ENCODE measurements around the gene DST.

The DST gene

GRCh38 chr6:56642366-56643261 lies at the start of gene DST:
Gene DST (minus strand): TSS chr6:56642889.
- no peak for DNase-seq

GRCh38 chr6:56691814-56692213 lies 49.1 kb upstream of the DST start:
- DNase-seq, result no peak

- no peak for DNase-seq
Measured at GRCh38 chr6:56691286-56691595, 48.6 kb upstream of the DST start.

DNA sequence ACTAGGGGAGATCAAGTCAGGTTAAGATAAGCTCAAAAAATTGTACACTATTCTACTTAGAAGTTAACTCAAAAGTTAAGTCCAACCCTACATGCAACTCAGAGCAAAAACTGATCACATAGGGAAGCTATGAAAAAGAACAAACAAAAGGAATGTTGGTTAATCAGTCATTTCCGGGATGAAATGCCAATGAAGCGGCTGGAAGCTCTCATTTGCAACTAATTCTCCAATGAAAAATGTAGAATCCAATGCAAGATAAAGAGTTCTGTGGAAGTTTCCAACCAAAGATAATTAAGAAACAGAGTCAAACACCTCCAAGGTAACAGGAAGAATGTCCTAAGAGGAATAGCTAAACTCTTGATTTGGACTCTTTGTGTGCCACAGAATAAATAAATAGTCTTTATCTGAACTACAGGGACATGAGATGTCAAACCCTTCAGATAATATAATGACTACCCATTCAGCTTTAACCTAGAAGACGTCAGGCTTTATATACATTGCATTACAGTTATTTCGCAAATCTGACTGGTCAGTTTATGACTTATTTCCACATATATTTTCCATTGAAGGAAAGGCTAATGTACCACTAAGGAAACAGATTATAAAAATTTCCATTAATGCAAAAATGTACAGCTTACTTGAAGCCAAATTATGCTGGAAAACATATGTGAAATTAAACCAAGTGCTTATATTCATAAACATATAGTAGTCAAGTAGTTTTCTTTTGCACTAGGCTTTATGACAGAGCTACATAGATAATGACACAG lies 48.0 kb upstream of the DST start:
- DNase-seq, result no peak

- DNase-seq, result no peak
Measured at GRCh38 chr6:56689663-56690062, 47.0 kb upstream of the DST start.

DNA sequence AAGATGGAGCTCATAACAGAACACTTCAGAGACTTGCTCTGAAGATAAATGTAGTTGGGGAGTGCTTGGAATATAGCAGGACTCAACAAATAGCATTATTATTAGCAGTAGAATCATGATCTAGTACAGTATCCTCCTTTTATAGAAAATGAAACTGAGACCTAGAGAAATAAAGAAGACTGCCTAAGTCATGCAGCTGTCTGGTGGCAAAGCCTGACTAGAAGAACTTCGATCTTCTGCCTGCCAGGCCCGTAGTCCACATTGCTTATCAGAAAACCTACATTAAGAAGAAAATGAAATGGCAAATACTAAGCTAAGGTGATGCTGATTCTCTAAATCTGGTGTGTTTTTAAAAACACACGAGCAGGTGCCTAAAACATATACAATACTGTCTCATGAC lies 46.4 kb upstream of the DST start:
- DNase-seq, result no peak

DNA sequence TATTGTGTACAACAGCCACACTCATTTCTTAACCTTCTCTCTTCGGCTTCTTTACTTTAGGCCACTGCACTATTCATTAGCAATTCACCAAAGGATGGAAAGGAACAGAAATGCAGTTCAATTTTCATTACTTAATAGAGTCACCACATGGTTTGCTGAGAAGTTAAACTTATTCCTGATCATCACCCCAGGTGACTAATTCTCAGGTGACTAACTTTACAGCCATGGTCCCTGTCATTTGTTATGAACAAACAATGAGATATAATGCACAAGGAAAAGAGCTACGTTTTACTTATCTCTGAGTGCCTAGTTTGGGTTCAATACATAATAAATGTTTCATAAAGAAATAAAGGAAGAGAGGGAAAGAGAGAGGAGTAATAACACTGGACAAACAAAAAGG lies 45.8 kb upstream of the DST start:
- no peak for DNase-seq

GRCh38 chr6:56687551-56687950 lies 44.9 kb upstream of the DST start:
- DNase-seq, result no peak

DNA sequence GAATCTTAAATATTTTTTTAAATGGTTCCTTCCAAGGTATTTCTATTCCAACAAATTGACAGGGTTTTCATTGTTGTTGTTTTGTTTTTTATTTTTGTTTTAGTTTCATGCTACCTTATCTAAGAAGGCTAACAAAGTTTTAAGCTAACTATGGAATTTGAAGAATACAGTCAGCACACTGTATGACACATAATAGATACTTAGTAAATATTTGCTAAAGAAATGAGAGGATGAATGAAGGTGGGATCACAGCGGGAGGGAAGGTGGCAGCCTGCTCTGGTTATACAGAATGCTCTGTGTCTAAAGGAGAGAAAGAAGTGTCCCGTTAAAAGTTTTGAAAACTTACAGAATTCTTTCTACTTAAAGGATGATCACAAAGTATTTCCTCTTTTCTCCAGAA lies 43.7 kb upstream of the DST start:
- no peak for DNase-seq

DNA sequence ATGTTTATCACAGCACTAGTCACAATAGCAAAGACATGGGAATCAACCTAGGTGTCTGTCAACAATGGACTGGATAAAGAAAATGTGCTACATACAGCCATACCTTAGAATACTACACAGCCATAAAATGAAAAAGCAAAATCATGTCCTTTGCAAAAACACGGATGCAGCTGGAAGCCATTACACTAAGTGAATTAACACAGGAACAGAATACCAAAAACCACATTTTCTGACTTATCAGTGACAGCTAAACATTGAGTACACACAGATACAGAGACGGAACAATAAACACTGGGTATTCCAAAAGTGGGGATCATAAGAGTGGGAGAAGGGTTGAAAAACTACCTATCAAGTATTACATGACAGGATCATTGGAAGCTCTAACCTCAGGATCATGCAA lies 43.3 kb upstream of the DST start:
- DNase-seq, result no peak

DNA sequence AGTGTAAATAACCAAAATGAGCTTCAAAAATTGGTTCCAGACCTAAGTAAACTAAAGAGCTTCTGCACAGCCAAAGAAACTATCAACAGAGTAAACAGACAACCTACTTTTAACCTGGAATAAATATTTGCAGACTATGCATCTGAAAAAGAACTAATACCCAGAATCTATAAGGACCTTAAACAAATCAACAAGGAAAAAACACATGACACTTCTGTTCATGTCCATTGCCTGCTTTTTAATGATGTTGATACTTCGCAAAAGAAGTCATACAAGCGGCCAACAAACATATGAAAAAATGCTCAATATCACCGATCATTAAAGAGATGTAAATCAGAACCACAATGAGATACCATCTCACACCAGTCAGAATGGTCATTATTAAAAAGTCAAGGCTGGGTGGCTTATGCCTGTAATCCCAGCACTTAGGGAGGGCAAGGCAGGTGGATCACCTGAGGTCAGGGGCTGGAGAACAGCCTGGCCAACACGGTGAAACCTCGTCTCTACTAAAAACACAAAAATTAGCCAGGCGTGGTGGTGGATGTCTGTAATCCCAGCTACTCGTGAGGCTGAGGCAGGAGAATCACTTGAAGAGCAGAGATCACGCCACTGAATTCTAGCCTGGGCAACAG lies 42.5 kb upstream of the DST start:
- DNase-seq, result no peak

DNA sequence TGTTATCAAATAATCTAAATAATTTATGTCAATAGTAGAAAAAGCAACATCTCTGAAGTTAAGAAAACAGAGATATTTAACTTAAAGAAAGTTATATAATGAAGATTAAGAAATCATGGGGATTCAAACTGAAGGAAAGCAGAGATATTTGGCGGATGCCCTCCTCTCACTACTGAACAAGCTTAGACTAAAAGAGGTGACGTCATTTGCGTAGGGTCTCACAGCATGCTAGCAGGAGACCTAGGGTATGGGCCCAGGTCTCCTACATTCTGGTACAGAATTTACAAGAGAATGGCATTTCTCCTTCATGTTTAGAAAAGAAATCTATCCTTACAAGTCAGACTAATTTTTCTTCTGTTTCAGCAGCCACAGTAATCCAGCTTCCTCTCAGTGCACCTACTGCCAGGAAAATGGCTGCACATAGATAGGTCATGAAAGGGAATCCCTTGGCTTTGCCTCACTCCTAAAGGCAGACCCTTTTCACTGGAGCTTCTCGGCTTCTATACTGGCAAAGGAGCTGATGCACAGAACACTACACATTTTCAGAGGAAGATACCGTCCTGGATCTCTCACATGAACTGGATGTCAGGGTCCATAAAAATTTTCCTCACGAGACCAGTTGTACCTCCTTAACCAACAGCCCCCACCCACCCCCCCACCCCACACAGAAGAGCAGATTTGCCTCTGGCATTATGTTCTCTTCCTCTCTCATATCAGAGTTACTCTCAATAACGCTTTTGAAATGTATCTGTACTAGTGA lies 41.8 kb upstream of the DST start:
- no peak for DNase-seq

GRCh38 chr6:56683882-56684281 lies 41.2 kb upstream of the DST start:
- no peak for DNase-seq

DNA sequence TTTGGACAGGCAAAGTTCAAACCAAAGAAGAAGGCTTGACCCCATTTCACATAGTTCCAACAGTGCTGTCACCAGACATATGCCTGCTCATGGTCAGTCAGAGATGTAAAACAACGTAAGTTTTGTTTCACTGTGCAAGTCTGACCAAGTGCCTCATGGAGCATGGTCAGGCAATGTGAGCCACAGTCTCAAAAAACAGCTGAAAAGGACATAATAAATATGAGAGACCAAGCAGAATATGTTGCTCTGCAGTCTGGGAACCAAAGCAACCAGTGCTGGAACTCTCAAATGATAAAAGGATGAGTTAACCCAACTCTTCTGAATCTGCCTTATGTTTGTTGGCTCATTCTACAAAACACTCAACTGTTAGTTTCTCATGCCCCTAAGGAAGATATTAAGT lies 39.9 kb upstream of the DST start:
- DNase-seq, result no peak

GRCh38 chr6:56677559-56677958 lies 34.9 kb upstream of the DST start:
- DNase-seq, result no peak

DNA sequence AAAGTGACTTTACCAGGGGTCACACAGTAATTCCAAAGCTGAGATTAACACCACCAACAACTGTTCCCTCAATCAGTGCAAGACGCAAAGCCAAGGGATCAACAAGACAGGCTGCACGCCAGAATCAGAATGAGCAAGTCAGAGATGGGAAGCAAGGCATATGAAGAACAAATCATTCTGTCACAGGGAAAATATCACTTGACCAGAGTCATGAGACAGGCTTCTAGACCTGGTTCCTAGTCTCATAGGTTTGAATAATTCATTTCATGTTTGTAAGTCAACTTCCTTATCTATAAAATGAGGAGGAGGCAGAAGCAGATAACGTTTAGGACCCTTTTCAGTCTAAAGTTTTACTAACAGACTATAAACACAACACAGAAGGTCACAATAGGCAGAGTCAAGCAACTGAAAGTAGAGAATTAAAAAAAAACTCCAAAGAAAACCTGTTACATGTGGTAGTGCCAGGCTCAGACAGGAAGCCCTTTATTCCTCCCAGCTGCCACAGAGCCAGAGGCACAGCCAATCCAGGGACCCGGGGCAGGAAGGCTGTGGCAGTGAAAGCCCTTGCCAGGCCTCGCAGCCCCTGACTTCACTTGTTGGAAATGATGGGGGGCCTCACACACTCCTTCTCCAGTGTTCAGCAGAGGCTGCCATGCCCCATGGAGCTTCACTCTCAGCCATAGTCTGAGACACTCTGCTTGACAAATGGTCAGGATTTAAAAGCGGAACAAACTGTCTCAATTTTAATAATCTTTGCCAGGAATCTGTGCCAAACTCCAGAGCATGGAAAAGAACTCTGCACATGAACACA lies 29.2 kb upstream of the DST start:
- DNase-seq, result no peak

- DNase-seq, result no peak
Measured at GRCh38 chr6:56671160-56671559, 28.5 kb upstream of the DST start.

DNA sequence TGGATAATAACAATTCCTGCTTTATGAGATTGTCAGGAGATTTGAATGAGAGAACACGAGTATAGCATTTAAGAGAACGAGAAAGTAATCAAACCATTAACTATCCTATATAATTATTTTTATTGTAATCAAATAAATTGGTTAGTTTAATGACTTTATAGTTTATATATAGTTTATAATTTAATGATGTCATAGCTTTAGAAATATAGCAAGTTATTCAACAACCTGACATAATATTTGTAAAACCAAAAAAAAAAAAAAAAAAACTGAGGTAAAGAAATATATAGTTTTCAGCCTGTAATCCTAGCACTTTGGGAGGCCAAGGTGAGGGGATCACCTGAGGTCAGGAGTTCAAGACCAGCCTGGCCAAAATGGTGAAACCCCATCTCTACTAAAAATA lies 26.4 kb upstream of the DST start:
- no peak for DNase-seq

GRCh38 chr6:56668158-56668557 lies 25.5 kb upstream of the DST start:
- DNase-seq, result no peak

DNA sequence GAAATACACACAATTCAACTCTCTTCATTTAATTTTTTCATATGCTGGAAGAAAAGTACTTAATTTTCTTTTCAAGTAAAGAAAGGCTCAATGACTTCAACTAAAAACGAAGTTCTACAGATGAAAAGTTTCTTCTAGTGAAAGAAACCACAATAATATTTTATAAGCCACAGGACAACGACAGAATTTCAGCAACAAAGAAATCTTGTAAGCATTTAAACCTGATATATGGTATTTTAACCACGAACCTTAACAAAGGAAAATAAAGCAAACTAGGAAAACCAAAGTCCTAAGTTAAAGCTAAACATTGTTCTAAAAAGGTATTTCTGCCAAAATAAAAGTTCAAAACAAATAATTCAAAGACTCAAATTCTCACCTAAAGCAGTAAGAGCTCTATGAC lies 24.6 kb upstream of the DST start:
- no peak for DNase-seq

DNA sequence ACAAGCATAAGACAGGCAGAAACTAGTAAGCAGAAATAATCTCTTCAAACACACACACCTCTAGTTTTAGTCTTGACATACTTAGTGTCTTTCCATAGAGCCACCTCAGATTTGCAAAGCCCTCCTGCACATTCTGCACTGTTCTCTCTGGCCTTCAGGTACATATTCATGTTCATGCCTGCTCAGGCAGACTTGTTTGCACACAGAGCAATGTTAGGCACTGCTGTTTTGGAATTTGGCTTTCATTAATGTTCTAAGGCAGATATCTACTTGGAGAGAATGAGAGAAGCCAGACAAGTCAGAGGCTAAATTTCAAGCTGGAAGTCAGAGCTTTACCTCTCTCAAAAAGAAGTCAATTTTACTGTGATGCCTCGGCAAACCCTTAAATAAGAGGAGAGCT lies 21.3 kb upstream of the DST start:
- no peak for DNase-seq

- no peak for DNase-seq
Measured at GRCh38 chr6:56663344-56663743, 20.7 kb upstream of the DST start.
